Ishikawa (cell line): ENCODE results near the gene CLDND2.

Source experiments
- CREB1 ChIP-seq: IDR thresholded peaks from 2 replicates; pipeline ENCODE4 v1.6.1; 2012; ENCODE audit warnings: low read depth
- EGR1 ChIP-seq: IDR thresholded peaks from 2 replicates; pipeline ENCODE4 v1.6.1; 2012
- EP300 ChIP-seq: IDR thresholded peaks from 2 replicates; pipeline ENCODE4 v1.6.1; 2012; ENCODE audit warnings: borderline replicate concordance
- MAX ChIP-seq: IDR thresholded peaks from 2 replicates; pipeline ENCODE4 v1.6.1; 2012
- NFIC ChIP-seq: IDR thresholded peaks from 2 replicates; pipeline ENCODE4 v1.6.1; 2012
- RAD21 ChIP-seq: IDR thresholded peaks from 2 replicates; pipeline ENCODE4 v1.6.1; 2012; ENCODE audit warnings: low read depth
- REST ChIP-seq: IDR thresholded peaks from 2 replicates; pipeline ENCODE4 v1.6.1; 2012; ENCODE audit warnings: low read depth, mild to moderate bottlenecking
- TAF1 ChIP-seq: IDR thresholded peaks from 2 replicates; pipeline ENCODE4 v1.6.1; 2012; ENCODE audit warnings: low read depth, mild to moderate bottlenecking

- TF ChIP-seq RAD21 (no peak), MAX (no peak), TAF1 (no peak), CREB1 (no peak), EP300 (no peak), REST (no peak), EGR1 (no peak), NFIC (no peak)
These were observed 25.9 kb downstream of the CLDND2 start for GRCh38 chr19:51342631-51343569.
